ENCODE measurements around the gene SMIM26. TPM values are rescaled to one million over a fixed set of nuclear protein-coding genes. Genes with fewer than 3 reads are reported as not detected.

The SMIM26 gene
- total and polyA plus RNA-seq, 2 of the 13 experiments (the other 11 are each of a cell fraction or from before 2014, with no cell fraction given), result 214 to 249 TPM

DNA sequence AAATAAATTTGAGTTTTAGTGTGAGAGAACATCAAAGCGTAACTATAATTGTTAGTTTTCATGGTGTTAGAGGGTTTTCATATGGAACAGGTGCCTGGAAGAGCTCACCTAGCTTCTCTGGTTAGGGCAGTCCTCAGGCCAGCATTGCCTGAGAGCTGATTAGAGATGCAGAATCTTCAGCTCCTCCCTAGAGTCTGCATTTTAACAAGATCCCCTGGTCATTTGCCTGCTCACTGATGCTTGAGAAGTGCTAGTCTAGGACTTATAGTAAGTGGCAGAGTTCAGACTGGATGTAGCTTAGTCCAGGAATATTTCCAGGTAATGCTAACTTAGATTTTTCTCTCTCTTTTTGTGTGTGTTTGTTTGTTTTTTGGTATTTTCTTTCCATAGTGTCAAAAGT is 21.7 kb upstream of the SMIM26 start:
- no peak overlapping the region for H3K27ac ChIP-seq (ENCODE audit: extremely low read length, insufficient read depth, low read length)
- in situ Hi-C loops (cut with HindIII; ENCODE audit: extremely low pct_ligation_motif_present, low pct_unique_long_range_greater_than_20kb), result no loop called here
- DNase-seq (ENCODE audit: low spot score) (no peak), ATAC-seq (no peak), FAIRE-seq (no peak)
- TF ChIP-seq GTF3A (CRISPR knock-in tag; conservative IDR thresholded peaks at IDR 0.05) (no peak), ATRX (CRISPR knock-in tag; IDR thresholded peaks at IDR 0.05; ENCODE audit: borderline replicate concordance) (no peak), XRCC5 (optimal IDR thresholded peaks at IDR 0.05; ENCODE audit: low read length) (no peak), ZNF772 (CRISPR knock-in tag; IDR thresholded peaks at IDR 0.05) (no peak), GATA4 (IDR thresholded peaks at IDR 0.05; ENCODE audit: borderline replicate concordance, low read depth) (no peak), TBP (CRISPR knock-in tag; IDR thresholded peaks at IDR 0.05) (no peak), NFE2L1 (CRISPR knock-in tag; IDR thresholded peaks at IDR 0.05; ENCODE audit: borderline replicate concordance) (no peak), ZBTB38 (CRISPR knock-in tag; IDR thresholded peaks at IDR 0.05) (no peak)
- TF ChIP-seq, protein P1, sequence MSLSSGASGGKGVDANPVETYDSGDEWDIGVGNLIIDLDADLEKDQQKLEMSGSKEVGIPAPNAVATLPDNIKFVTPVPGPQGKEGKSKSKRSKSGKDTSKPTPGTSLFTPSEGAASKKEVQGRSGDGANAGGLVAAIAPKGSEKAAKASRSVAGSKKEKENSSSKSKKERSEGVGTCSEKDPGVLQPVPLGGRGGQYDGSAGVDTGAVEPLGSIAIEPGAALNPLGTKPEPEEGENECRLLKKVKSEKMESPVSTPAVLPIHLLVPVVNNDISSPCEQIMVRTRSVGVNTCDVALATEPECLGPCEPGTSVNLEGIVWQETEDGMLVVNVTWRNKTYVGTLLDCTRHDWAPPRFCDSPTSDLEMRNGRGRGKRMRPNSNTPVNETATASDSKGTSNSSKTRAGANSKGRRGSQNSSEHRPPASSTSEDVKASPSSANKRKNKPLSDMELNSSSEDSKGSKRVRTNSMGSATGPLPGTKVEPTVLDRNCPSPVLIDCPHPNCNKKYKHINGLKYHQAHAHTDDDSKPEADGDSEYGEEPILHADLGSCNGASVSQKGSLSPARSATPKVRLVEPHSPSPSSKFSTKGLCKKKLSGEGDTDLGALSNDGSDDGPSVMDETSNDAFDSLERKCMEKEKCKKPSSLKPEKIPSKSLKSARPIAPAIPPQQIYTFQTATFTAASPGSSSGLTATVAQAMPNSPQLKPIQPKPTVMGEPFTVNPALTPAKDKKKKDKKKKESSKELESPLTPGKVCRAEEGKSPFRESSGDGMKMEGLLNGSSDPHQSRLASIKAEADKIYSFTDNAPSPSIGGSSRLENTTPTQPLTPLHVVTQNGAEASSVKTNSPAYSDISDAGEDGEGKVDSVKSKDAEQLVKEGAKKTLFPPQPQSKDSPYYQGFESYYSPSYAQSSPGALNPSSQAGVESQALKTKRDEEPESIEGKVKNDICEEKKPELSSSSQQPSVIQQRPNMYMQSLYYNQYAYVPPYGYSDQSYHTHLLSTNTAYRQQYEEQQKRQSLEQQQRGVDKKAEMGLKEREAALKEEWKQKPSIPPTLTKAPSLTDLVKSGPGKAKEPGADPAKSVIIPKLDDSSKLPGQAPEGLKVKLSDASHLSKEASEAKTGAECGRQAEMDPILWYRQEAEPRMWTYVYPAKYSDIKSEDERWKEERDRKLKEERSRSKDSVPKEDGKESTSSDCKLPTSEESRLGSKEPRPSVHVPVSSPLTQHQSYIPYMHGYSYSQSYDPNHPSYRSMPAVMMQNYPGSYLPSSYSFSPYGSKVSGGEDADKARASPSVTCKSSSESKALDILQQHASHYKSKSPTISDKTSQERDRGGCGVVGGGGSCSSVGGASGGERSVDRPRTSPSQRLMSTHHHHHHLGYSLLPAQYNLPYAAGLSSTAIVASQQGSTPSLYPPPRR (CRISPR knock-in tag; IDR thresholded peaks at IDR 0.05; ENCODE audit: borderline replicate concordance), result no peak
- no peaks in the 10 kb centered on the region for H3K4me1 ChIP-seq (ENCODE audit: insufficient read depth, low read length)
- no peak overlapping the region for H3K4me3 ChIP-seq (replicated peaks in 1 of 3; ENCODE audit: insufficient read depth in 1 of 3, low read depth in 2 of 3, low read length in 3 of 3)
- H3K79me2 ChIP-seq (ENCODE audit: insufficient read depth, low read length), result no peaks in the 10 kb centered on the region
- ChIA-PET POLR2A (no interaction called here), CTCF (ENCODE audit: low intra/inter-chr PET ratio, low total read pairs) (no interaction called here)
- peaks cover 43 to 89% of the 10 kb centered on the region in 2 experiments for H3K36me3 ChIP-seq (replicated peaks in 1 of 2; ENCODE audit: control insufficient read depth in 1 of 2, insufficient read depth in 2 of 2, low read length in 2 of 2)
- no peaks in the 10 kb centered on the region for H4K20me1 ChIP-seq (ENCODE audit: insufficient read depth, low read length)
- no peak overlapping the region for H2AFZ ChIP-seq (ENCODE audit: low read length)
- intact Hi-C loops (cut with micrococcal nuclease; ENCODE audit: unreplicated experiment), result no loop called here
- BruUV-seq (replicated peaks), result no TSS peak
- no peaks in the 10 kb centered on the region for H3K27me3 ChIP-seq (ENCODE audit: control insufficient read depth in 1 of 2, insufficient read depth in 2 of 2, low read length in 2 of 2)
- no peak overlapping the region for H3K9ac ChIP-seq (ENCODE audit: insufficient read depth, low read depth, low read length)
- no peak overlapping the region for H3K4me2 ChIP-seq (ENCODE audit: low read depth, low read length)
- no peaks in the 10 kb centered on the region for H3K9me3 ChIP-seq (ENCODE audit: low read length)
- 98% methylated on average over 1 of the region's 1 CpG for WGBS (ENCODE audit: low lambda C conversion rate)

Data from HepG2 (cell line).